Mesodermal cell (in vitro differentiated cells): ENCODE results near the gene FGGY.

Experiments used
- H3K27ac ChIP-seq: 2 replicates; pipeline ENCODE4 v1.7.0; 2013; ENCODE audit warnings: mild to moderate bottlenecking, low read depth, low read length, moderate library complexity; ENCODE audit not compliant: severe bottlenecking
- H3K36me3 ChIP-seq: 2 replicates; pipeline ENCODE4 v1.7.1; 2013; ENCODE audit warnings: mild to moderate bottlenecking, low read length, moderate library complexity; ENCODE audit not compliant: control insufficient read depth, insufficient read depth
- H3K4me1 ChIP-seq: one replicate; pipeline ENCODE4 v1.7.1; 2013; ENCODE audit warnings: mild to moderate bottlenecking, low read length; ENCODE audit not compliant: insufficient read depth, control insufficient read depth, poor library complexity, severe bottlenecking
- H3K4me3 ChIP-seq: 2 replicates; pipeline ENCODE4 v1.7.0; 2013; ENCODE audit warnings: low read length, control low read depth, mild to moderate bottlenecking; ENCODE audit not compliant: insufficient read depth, poor library complexity, severe bottlenecking; ENCODE audit errors: extremely low read depth
- H3K9me3 ChIP-seq: 2 replicates; pipeline ENCODE4 v1.7.1; 2013; ENCODE audit warnings: mild to moderate bottlenecking, low read length, moderate library complexity; ENCODE audit not compliant: control insufficient read depth
- WGBS, 2 experiments: methylation state at CpG; one replicate each; pipeline ENCODE4 v1.1.5; 2013; ENCODE audit warnings: missing lambda C conversion rate in 2 of 2; ENCODE audit not compliant: insufficient coverage in 2 of 2; 5-methylcytosine and 5-hydroxymethylcytosine counted together

FGGY gene

GRCh38 chr1:59736744-59737143, 439.9 kb downstream of the FGGY start:
- 88 to 90% methylated on average over 4 of the region's 4 CpGs for WGBS, 2 experiments

GRCh38 chr1:59737638-59738037, 440.7 kb downstream of the FGGY start:
- peaks cover 24% of the 10 kb centered on the region for H3K9me3 ChIP-seq
- H3K4me1 ChIP-seq: peaks cover 11% of the 10 kb centered on the region
- WGBS, 2 experiments: 94% methylated on average over 2 of the region's 5 CpGs; no CpG with 5 or more reads in 1 of the 2 experiments
- no peaks in the 10 kb centered on the region for H3K36me3 ChIP-seq
- H3K4me3 ChIP-seq: no peak overlapping the region
- no peak overlapping the region for H3K27ac ChIP-seq

More at GRCh38 chr1:59736744-59737143, 439.9 kb downstream of the FGGY start:
- Histone ChIP-seq H3K9me3 (peaks cover 24% of the 10 kb centered on the region), H3K4me1 (peaks cover 19% of the 10 kb centered on the region), H3K4me3 (no peak overlapping the region), H3K27ac (no peak overlapping the region), H3K36me3 (no peaks in the 10 kb centered on the region)

- WGBS, 2 experiments: 72 to 86% methylated on average over 1 to 2 of the region's 3 CpGs
- peaks cover 24% of the 10 kb centered on the region for H3K9me3 ChIP-seq
- no peaks in the 10 kb centered on the region for H3K36me3 ChIP-seq
- no peak overlapping the region for H3K4me3 ChIP-seq
- peaks cover 7% of the 10 kb centered on the region for H3K4me1 ChIP-seq
- H3K27ac ChIP-seq: no peak overlapping the region
Observed at GRCh38 chr1:59738152-59738551, 441.3 kb downstream of the FGGY start.

- Histone ChIP-seq H3K36me3 (no peaks in the 10 kb centered on the region), H3K27ac (no peak overlapping the region), H3K4me1 (peaks cover 7% of the 10 kb centered on the region), H3K4me3 (no peak overlapping the region), H3K9me3 (peaks cover 24% of the 10 kb centered on the region)
- WGBS, 2 experiments: 100% methylated on average over 1 of the region's 2 CpGs; no CpG with 5 or more reads in 1 of the 2 experiments
Observed at GRCh38 chr1:59738591-59739015, 441.7 kb downstream of the FGGY start.

GRCh38 chr1:59739111-59739510, 442.2 kb downstream of the FGGY start:
- H3K36me3 ChIP-seq: no peaks in the 10 kb centered on the region
- peaks cover 24% of the 10 kb centered on the region for H3K9me3 ChIP-seq
- WGBS, 2 experiments: no CpG with 5 or more reads among the region's 2 CpGs
- H3K4me3 ChIP-seq: no peak overlapping the region
- no peak overlapping the region for H3K27ac ChIP-seq
- peaks cover 8% of the 10 kb centered on the region for H3K4me1 ChIP-seq

GRCh38 chr1:59742526-59742925, 445.6 kb downstream of the FGGY start:
- H3K27ac ChIP-seq: no peak overlapping the region
- 89 to 90% methylated on average over 2 of the region's 2 CpGs for WGBS, 2 experiments
- peaks cover 6% of the 10 kb centered on the region for H3K9me3 ChIP-seq
- no peak overlapping the region for H3K4me3 ChIP-seq
- peaks cover 8% of the 10 kb centered on the region for H3K4me1 ChIP-seq
- H3K36me3 ChIP-seq: no peaks in the 10 kb centered on the region

- H3K36me3 ChIP-seq: no peaks in the 10 kb centered on the region
- H3K4me3 ChIP-seq: no peak overlapping the region
- peak overlapping the region; percentile 16 for H3K27ac ChIP-seq
- H3K9me3 ChIP-seq: no peaks in the 10 kb centered on the region
- peaks cover 8% of the 10 kb centered on the region for H3K4me1 ChIP-seq
- 88% methylated on average over 1 of the region's 3 CpGs; no CpG with 5 or more reads in 1 of the 2 experiments for WGBS, 2 experiments
Observed at GRCh38 chr1:59743324-59744091, 446.6 kb downstream of the FGGY start.

- Histone ChIP-seq H3K4me3 (no peak overlapping the region), H3K4me1 (peaks cover 8% of the 10 kb centered on the region), H3K9me3 (no peaks in the 10 kb centered on the region), H3K36me3 (no peaks in the 10 kb centered on the region), H3K27ac (no peak overlapping the region)
- WGBS, 2 experiments: no CpG with 5 or more reads among the region's 2 CpGs
Observed at GRCh38 chr1:59747420-59748024, 450.6 kb downstream of the FGGY start.

- Histone ChIP-seq H3K4me3 (no peak overlapping the region), H3K4me1 (peaks cover 7% of the 10 kb centered on the region), H3K36me3 (no peaks in the 10 kb centered on the region), H3K27ac (no peak overlapping the region), H3K9me3 (no peaks in the 10 kb centered on the region)
- no CpG with 5 or more reads among the region's 1 CpG for WGBS, 2 experiments
Observed at GRCh38 chr1:59748123-59748522, 451.2 kb downstream of the FGGY start.

GRCh38 chr1:59750328-59751003, 453.6 kb downstream of the FGGY start:
- Histone ChIP-seq H3K4me1 (no peaks in the 10 kb centered on the region), H3K36me3 (no peaks in the 10 kb centered on the region), H3K27ac (no peak overlapping the region), H3K9me3 (no peaks in the 10 kb centered on the region), H3K4me3 (no peak overlapping the region)
- 50 to 79% methylated on average over 1 to 4 of the region's 4 CpGs for WGBS, 2 experiments
